IPS-18a (cell line): ENCODE measurements around the gene TAB3.

Experiments used
- H3K27ac ChIP-seq: one replicate; pipeline ENCODE4 v1.5.1; 2013; ENCODE audit warnings: low read length
- H3K27me3 ChIP-seq: one replicate; pipeline ENCODE4 v1.6.1; 2013; ENCODE audit warnings: mild to moderate bottlenecking, low read length; ENCODE audit not compliant: control insufficient read depth, insufficient read depth
- H3K36me3 ChIP-seq: one replicate; pipeline ENCODE4 v1.6.1; 2013; ENCODE audit warnings: low read depth, low read length; ENCODE audit not compliant: control insufficient read depth
- H3K4me1 ChIP-seq: one replicate; pipeline ENCODE4 v1.6.1; 2013; ENCODE audit warnings: low read depth, low read length; ENCODE audit not compliant: control insufficient read depth
- H3K4me3 ChIP-seq: one replicate; pipeline ENCODE4 v1.5.1; 2013; ENCODE audit warnings: low read length
- H3K9ac ChIP-seq: one replicate; pipeline ENCODE4 v1.6.1; 2013; ENCODE audit warnings: mild to moderate bottlenecking, low read length, moderate library complexity
- H3K9me3 ChIP-seq: one replicate; pipeline ENCODE4 v1.6.1; 2013; ENCODE audit warnings: low read depth, low read length; ENCODE audit not compliant: control insufficient read depth

The TAB3 gene

DNA sequence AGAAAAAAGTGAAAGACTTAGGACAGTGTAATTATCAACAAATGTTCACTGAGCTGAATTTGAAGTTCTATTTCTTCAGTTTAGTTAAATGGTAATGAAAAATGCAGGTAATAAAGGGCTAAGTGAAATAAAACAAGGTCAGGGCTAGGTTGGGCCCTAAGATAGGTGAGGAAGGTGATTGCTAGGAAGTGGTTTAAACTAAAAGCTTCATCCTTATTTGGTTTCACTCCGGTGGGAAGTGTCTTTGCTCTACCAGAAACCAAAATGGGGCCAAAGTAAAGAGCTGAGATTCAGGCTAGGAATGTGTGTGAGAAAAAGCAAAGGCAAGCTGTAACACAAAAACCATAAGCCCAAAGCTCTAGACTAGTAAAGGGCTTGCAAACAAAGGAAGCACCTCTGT, 31.0 kb downstream of the TAB3 start:
- peaks cover 26% of the 10 kb centered on the region for H3K9me3 ChIP-seq
- H3K36me3 ChIP-seq: peaks cover 14% of the 10 kb centered on the region
- H3K4me3 ChIP-seq: no peak overlapping the region
- peak overlapping the region; percentile 54 for H3K27ac ChIP-seq
- peaks cover 21% of the 10 kb centered on the region for H3K4me1 ChIP-seq
- H3K9ac ChIP-seq: no peak overlapping the region
- no peaks in the 10 kb centered on the region for H3K27me3 ChIP-seq

DNA sequence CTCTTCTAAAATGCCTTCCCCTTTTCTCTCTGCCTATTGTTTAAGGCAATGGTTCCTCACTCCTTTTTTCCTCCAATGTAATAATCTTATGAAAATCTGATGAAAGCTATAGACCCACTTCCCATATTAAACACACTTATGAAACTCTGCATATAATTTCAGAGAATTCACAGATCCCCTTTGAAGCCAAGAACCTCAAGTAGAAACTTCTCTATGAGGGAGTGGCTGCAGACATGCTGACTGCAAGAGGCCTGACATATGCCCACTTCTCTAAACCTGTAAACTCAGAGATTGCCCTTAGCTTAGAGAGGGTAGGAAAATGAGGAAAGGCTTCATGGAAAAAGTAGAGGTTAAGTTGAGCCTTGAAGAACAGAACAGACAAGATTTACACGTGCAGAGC, 37.6 kb downstream of the TAB3 start:
- H3K27ac ChIP-seq: no peak overlapping the region
- H3K4me3 ChIP-seq: no peak overlapping the region
- H3K27me3 ChIP-seq: no peaks in the 10 kb centered on the region
- peaks cover 19% of the 10 kb centered on the region for H3K9me3 ChIP-seq
- H3K9ac ChIP-seq: no peak overlapping the region
- H3K4me1 ChIP-seq: peaks cover 3% of the 10 kb centered on the region
- H3K36me3 ChIP-seq: peaks cover 15% of the 10 kb centered on the region

DNA sequence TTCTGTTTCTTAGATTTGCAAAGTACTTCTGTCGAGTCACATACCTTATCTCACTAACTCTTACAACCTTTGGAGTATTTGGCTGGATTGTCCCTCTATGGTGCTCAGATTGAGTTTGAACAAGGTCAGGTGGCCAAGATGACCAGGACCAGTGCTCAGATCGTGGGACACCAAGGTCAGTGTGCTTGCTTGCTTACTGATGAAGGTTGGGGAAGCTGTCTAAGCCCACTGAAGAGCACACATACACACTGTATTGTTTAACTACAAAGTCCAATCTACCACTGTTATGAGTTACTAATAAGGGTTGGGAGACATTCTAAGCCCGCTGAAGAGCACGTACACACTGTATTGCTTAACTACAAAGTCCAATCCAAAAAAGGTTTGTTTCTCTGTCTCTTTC, 53.7 kb downstream of the TAB3 start:
- no peaks in the 10 kb centered on the region for H3K27me3 ChIP-seq
- H3K27ac ChIP-seq: no peak overlapping the region
- H3K36me3 ChIP-seq: no peaks in the 10 kb centered on the region
- H3K4me1 ChIP-seq: peaks cover 4% of the 10 kb centered on the region
- H3K4me3 ChIP-seq: no peak overlapping the region
- H3K9ac ChIP-seq: no peak overlapping the region
- peaks cover 5% of the 10 kb centered on the region for H3K9me3 ChIP-seq

GRCh38 chrX:30833896-30834295, 55.2 kb downstream of the TAB3 start:
- no peaks in the 10 kb centered on the region for H3K27me3 ChIP-seq
- H3K4me3 ChIP-seq: no peak overlapping the region
- H3K36me3 ChIP-seq: no peaks in the 10 kb centered on the region
- H3K9me3 ChIP-seq: peaks cover 13% of the 10 kb centered on the region
- H3K9ac ChIP-seq: no peak overlapping the region
- peaks cover 4% of the 10 kb centered on the region for H3K4me1 ChIP-seq
- no peak overlapping the region for H3K27ac ChIP-seq

- peak overlapping the region; percentile 42 for H3K4me3 ChIP-seq
- peak overlapping the region; percentile 45 for H3K9ac ChIP-seq
- peaks cover 25% of the 10 kb centered on the region for H3K9me3 ChIP-seq
- peaks cover 4% of the 10 kb centered on the region for H3K4me1 ChIP-seq
- no peaks in the 10 kb centered on the region for H3K27me3 ChIP-seq
- no peaks in the 10 kb centered on the region for H3K36me3 ChIP-seq
- peak overlapping the region; percentile 49 for H3K27ac ChIP-seq
Measured at GRCh38 chrX:30831082-30831481, 58.0 kb downstream of the TAB3 start.

GRCh38 chrX:30830326-30830943, 58.6 kb downstream of the TAB3 start:
- H3K27ac ChIP-seq: no peak overlapping the region
- no peak overlapping the region for H3K9ac ChIP-seq
- H3K9me3 ChIP-seq: peaks cover 28% of the 10 kb centered on the region
- H3K27me3 ChIP-seq: no peaks in the 10 kb centered on the region
- no peak overlapping the region for H3K4me3 ChIP-seq
- no peaks in the 10 kb centered on the region for H3K36me3 ChIP-seq
- peaks cover 4% of the 10 kb centered on the region for H3K4me1 ChIP-seq

DNA sequence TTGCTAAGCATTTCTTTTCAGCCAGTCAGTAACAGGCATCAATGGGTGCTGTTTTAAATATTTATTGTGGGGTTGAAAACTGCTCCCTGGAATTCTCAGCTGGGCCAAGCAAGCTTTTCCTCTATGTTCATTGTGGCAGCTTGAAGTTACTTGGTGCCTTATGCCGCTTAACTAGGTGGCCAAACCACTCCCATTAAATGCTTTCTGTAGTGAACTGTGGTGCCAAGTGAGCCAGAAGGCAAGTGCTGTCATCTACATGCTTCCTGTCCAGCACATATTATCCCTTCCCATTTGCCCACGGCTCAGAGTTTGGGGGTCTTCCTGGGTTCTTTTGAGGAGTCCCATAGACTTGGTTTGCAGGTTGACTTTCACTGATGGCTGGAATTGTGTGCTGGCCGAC, 64.8 kb downstream of the TAB3 start:
- Histone ChIP-seq H3K27ac (no peak overlapping the region), H3K9ac (no peak overlapping the region), H3K4me3 (no peak overlapping the region), H3K4me1 (peaks cover 4% of the 10 kb centered on the region), H3K27me3 (no peaks in the 10 kb centered on the region), H3K9me3 (peaks cover 18% of the 10 kb centered on the region), H3K36me3 (no peaks in the 10 kb centered on the region)

GRCh38 chrX:30822764-30823163, 66.3 kb downstream of the TAB3 start:
- Histone ChIP-seq H3K27me3 (no peaks in the 10 kb centered on the region), H3K4me1 (peaks cover 4% of the 10 kb centered on the region), H3K9me3 (peaks cover 13% of the 10 kb centered on the region), H3K36me3 (no peaks in the 10 kb centered on the region), H3K9ac (no peak overlapping the region), H3K4me3 (no peak overlapping the region), H3K27ac (no peak overlapping the region)

- Histone ChIP-seq H3K4me3 (no peak overlapping the region), H3K36me3 (no peaks in the 10 kb centered on the region), H3K27me3 (no peaks in the 10 kb centered on the region), H3K27ac (no peak overlapping the region), H3K9ac (no peak overlapping the region), H3K4me1 (peaks cover 4% of the 10 kb centered on the region), H3K9me3 (peaks cover 7% of the 10 kb centered on the region)
Measured at GRCh38 chrX:30822068-30822681, 66.9 kb downstream of the TAB3 start.

DNA sequence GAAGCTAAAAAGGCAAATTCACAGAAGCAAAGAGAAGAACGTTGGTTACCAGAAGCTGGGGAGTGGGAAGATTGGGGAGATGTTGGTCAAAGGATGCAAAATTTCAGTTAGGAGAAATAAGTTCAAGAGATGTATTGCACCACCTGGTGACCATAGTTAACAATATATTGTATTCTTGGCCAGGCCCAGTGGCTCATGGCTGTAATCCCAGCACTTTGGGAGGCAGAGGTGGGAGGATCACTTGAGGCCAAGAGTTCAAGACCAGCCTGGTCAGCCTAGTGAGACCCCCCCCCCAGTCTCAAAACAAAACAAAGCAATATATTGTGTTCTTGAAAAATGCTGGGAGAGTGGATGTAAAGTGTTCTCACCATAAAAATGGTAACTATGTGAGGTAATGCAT, 67.9 kb downstream of the TAB3 start:
- H3K27me3 ChIP-seq: no peaks in the 10 kb centered on the region
- peaks cover 4% of the 10 kb centered on the region for H3K4me1 ChIP-seq
- no peak overlapping the region for H3K27ac ChIP-seq
- no peaks in the 10 kb centered on the region for H3K36me3 ChIP-seq
- H3K9me3 ChIP-seq: peaks cover 5% of the 10 kb centered on the region
- no peak overlapping the region for H3K4me3 ChIP-seq
- no peak overlapping the region for H3K9ac ChIP-seq

DNA sequence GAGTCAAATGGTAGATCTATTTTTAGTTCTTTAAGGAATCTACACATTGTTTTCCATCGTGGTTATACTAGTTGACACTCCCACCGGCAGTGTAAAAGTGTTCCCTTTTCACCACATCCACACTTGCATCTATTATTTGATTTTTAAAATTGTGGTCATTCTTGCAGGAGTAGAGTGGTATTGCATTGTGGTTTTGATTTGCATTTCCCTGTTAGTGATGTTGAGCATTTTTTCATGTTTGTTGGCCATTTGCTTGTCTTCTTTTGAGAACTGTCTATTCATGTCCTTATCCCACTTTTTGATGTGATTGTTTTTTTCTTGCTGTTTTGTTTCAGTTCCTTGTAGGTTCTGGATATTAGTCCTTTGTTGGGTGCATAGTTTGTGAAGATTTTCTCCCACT, 70.0 kb downstream of the TAB3 start:
- Histone ChIP-seq H3K4me3 (no peak overlapping the region), H3K27ac (no peak overlapping the region), H3K9me3 (peaks cover 4% of the 10 kb centered on the region), H3K9ac (no peak overlapping the region), H3K4me1 (peaks cover under 1% of the 10 kb centered on the region), H3K27me3 (no peaks in the 10 kb centered on the region), H3K36me3 (no peaks in the 10 kb centered on the region)

GRCh38 chrX:30816079-30816478, 73.0 kb downstream of the TAB3 start:
- H3K27ac ChIP-seq: no peak overlapping the region
- H3K9ac ChIP-seq: no peak overlapping the region
- no peaks in the 10 kb centered on the region for H3K36me3 ChIP-seq
- H3K9me3 ChIP-seq: peaks cover 19% of the 10 kb centered on the region
- no peaks in the 10 kb centered on the region for H3K27me3 ChIP-seq
- no peak overlapping the region for H3K4me3 ChIP-seq
- no peaks in the 10 kb centered on the region for H3K4me1 ChIP-seq
